Stimulated activated CD4-positive, alpha-beta T cell treated with anti-CD3 and anti-CD28 coated beads, Interleukin-4, amount 100 ng/mL, for 1 hour (primary cell): ENCODE data around the gene IL2RA.
"Not testable (repeated sequence)": the region's sequence is repeated elsewhere in the genome, so short reads cannot be mapped to it uniquely, and the experiment has no call there.

ENCODE experiments used
- DNase-seq: peaks from one replicate; pipeline ENCODE4 v3.0.0-alpha.2; 2020

The IL2RA gene

GRCh38 chr10:5976512-5977470 is 85.4 kb downstream of the IL2RA start:
- peak; percentile 55 for DNase-seq

- DNase-seq = peak; percentile 47
Measured at GRCh38 chr10:5975641-5976473, 86.3 kb downstream of the IL2RA start.

DNA sequence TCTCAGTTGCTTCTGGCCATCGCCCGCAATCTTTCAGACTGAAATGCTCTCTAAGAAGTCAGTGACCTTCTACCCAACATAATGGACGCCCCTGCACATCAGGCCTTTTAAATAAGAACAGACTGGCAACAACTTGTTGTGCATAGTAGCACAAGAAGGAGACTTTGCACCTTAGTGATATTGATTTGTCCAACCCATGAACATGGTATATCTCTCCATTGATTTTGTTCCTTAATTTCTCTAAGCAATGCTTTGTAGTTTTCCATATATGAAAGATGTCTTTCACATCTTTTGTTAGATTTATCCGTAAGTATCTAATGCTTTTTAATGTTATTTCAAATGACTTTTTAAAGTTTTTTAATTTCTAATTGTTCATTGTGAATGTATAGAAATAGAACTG is 89.1 kb downstream of the IL2RA start:
- no peak for DNase-seq

DNA sequence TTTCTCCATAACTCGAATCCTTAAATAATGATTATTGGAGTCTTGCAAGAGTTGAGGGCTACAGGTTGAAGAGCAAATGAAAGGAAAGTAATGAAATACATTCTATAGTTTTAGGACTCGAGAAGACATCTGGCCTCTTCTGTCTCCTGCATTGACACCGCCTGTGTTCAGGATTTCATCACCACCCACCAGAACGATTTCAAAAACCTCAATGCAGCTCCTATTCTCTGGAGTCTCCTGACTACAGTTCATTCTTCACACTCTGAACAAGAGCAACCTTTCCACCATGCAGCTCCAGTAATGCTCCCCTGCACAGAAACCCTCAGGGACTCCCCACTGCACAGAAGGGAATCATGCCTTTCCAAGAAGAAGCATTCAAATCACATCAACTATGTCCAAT is 90.3 kb downstream of the IL2RA start:
- no peak for DNase-seq

DNA sequence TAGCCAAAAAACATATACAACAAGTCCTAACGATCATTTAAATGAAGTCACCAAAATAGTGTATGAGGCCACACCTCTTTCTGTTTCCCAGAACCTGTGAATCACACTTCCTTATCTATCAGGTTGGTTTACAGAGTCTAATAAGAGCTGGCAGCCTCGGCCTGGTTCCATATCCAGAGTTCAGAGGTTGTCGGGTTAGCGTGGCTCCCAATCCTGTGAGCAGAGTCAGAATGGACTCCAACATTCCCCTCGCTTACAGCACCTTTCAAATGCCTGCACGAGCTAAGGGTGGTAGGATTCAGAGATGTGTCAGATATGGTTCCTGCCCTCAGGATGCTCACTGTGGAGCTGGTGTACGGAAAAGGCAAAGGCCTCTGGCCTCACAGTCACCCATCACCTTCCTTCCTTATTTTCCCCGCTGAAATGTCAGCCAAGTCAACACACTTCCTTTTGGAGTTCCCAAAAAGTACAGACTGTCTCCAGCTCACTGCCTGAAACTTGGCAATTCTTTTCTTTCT is 90.8 kb downstream of the IL2RA start:
- no peak for DNase-seq

GRCh38 chr10:5970527-5970926 is 91.6 kb downstream of the IL2RA start:
- DNase-seq = no peak

GRCh38 chr10:5970066-5970465 is 92.1 kb downstream of the IL2RA start:
- no peak for DNase-seq

GRCh38 chr10:5968681-5969453 is 93.3 kb downstream of the IL2RA start:
- DNase-seq = no peak

DNA sequence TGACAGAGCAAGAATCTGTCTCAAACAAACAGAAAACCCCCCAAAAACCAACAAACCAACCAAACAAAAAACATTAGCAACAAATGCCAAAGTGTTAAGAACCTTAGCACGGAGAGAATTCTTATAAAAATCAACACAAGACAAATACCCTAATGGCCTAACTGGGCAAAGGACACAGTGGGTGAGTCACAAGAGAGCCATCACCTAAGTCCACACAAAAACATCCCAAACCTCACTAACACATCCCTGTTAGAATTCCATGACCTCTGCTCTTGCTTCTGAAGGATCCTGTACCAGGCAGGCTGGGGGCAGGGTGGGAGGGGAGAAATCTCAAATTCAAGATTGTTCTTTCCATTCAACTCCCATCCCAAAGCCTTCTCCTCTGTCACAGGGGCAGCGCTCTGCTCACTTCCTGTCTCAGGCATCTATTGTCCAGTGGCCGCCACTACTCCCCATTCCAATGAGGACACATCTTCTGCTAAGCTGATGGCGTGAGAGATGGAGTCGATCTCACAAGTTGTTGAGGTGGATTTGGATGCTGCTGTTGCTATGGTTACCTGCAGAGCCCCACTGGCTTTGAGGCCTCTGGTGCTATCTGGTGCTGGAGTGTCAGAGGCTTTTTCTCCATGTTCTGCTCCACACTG is 94.0 kb downstream of the IL2RA start:
- DNase-seq = no peak

GRCh38 chr10:5965266-5965665 is 96.9 kb downstream of the IL2RA start:
- no peak for DNase-seq

DNA sequence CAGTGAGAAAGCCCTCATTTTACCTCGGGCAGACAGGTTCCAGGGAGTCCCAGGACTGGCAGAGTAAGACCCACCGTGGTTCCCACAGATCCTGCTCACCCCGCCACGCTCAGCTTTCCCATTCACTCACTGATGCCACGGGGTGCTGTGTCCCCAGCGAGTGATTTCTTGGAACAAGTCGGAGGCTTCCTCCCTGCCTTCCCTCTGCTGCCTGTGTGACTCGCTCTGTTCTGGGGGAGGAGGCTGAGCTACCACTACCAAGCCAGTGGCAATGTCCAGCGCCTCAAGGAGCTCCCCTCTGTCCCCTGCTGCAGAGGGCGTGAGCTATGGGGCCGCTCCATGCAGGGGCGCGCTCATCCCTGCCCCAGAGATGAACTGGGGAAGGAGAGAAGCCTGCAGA is 97.4 kb downstream of the IL2RA start:
- DNase-seq = no peak

DNA sequence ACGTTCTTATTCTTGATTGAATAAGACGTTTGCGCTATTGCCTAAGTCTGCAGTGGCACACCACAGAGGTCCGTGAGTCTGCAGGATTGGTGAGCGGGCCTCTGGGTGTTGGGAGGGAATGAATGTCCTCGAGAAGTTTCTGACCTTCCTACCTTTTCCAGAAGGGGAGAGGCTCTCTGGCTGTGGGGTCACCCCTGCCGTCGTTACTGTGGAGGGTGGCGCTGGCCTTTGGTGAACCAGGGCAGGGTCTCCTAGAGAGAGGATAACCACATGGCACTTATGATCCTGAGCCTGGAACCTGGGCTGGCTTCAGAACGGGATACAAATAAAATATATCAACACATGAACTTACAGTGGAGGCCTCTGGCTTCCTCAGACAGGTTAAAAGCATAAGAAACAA is 98.6 kb downstream of the IL2RA start:
- no peak for DNase-seq

DNA sequence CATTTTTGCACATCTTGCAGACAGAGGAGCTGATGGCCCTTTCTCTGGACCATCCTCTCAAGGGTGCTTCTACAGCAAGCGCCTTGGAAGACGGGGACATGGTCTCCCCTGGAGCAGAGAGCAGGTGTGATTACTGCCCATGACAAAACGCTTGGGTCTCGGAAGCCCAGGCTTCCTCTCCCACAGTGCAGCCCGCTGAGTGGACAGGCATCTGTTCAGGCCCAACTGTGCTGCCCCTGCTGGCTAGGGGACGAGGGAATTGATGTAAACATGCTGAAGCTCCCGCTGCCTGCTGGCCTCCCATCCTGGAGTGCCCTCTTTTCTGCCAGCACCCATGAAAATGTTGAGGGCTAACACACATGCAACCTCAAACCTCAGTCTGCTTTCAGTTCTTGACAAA is 99.1 kb downstream of the IL2RA start:
- DNase-seq = no peak

GRCh38 chr10:5962358-5962940 is 99.7 kb downstream of the IL2RA start:
- DNase-seq = not testable (repeated sequence)

DNA sequence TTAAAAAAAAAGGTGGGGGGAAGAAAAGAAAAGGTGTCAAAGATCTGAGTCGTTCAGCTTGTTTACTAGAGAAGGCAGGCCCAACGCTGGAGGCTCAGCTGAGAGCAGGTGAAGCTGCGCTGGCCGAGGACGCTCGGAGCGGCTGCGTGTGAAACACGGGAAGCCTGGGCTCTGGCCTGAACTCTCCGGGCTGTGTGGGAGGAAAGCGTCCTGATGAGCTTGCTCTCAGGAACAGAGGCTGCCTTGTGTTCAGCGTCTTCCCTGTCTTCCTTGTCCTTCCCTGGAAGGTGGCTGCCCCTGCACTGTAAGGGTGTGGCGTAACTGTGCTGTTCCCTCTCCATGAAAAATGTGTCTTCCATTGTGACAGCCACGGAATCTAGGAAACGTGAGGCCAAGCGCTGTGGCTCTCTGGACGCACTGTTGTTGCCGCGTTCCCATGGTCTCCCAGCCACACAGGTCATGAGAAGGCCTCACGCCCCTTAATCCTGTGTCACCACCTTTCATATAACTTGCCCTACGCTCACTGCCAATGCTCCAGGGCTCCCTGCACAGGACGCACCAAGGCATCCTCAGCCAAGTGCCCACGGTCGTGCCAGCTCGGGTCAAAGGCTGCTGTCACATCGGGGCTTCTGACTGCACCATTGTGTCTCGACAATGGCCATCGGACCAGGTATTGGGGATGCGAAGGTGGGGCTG is 100.6 kb downstream of the IL2RA start:
- no peak for DNase-seq

DNA sequence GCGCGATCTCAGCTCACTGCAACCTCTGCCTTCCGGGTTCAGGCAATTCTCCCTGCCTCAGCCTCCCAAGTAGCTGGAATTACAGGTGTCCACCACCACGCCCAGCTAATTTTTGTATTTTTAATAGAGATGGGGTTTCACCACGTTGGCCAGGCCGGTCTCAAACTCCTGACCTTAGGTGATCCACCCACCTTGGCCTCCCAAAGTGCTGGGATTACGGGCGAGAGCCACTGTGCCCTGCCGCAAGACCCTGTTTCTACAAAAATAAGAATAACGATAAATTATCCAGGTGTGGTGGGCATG is 101.2 kb downstream of the IL2RA start:
- DNase-seq = not testable (repeated sequence)
